GM19452 (cell line): ENCODE measurements around the gene UTP3.
"Not testable (repeated sequence)": the region's sequence is repeated elsewhere in the genome, so short reads cannot be mapped to it uniquely, and the experiment has no call there.

ENCODE experiments used
- ATAC-seq: cut with Tn5 transposase; IDR thresholded peaks from one replicate; pipeline ENCODE4 v1.9.1; 2021; ENCODE audit not compliant: unreplicated experiment

Gene UTP3

GRCh38 chr4:70715097-70715496 lies 26.8 kb downstream of the UTP3 start:
- ATAC-seq: no peak

GRCh38 chr4:70718811-70719604 lies 30.7 kb downstream of the UTP3 start:
- no peak for ATAC-seq

- no peak for ATAC-seq
Observed at GRCh38 chr4:70721747-70722146, 33.4 kb downstream of the UTP3 start, which contains the start of gene RUFY3. RUFY3 (plus strand) TSS chr4:70721964; CDS start chr4:70722574, 610 bp downstream.

GRCh38 chr4:70722199-70722791 lies 34.0 kb downstream of the UTP3 start:
- ATAC-seq: no peak

- ATAC-seq: no peak
Observed at GRCh38 chr4:70724463-70724862, 36.1 kb downstream of the UTP3 start.

GRCh38 chr4:70725633-70726032 lies 37.3 kb downstream of the UTP3 start:
- no peak for ATAC-seq

- ATAC-seq: not testable (repeated sequence)
Observed at GRCh38 chr4:70726515-70726914, 38.2 kb downstream of the UTP3 start.

GRCh38 chr4:70728091-70728490 lies 39.8 kb downstream of the UTP3 start:
- ATAC-seq: no peak

GRCh38 chr4:70732878-70733277 lies 44.5 kb downstream of the UTP3 start:
- not testable (repeated sequence) for ATAC-seq

GRCh38 chr4:70734168-70734954 lies 46.0 kb downstream of the UTP3 start:
- peak; percentile 89 for ATAC-seq

- peak; percentile 20 for ATAC-seq
Observed at GRCh38 chr4:70734971-70735370, 46.6 kb downstream of the UTP3 start.

GRCh38 chr4:70735915-70736314 lies 47.6 kb downstream of the UTP3 start:
- ATAC-seq: not testable (repeated sequence)

- no peak for ATAC-seq
Observed at GRCh38 chr4:70737006-70737405, 48.7 kb downstream of the UTP3 start.

GRCh38 chr4:70737409-70737808 lies 49.1 kb downstream of the UTP3 start:
- no peak for ATAC-seq

- ATAC-seq: no peak
Observed at GRCh38 chr4:70739496-70740337, 51.4 kb downstream of the UTP3 start.
